ENCODE measurements around the gene SLC48A1. TPM values are rescaled to one million over a fixed set of nuclear protein-coding genes. Genes with fewer than 3 reads are reported as not detected.

Gene SLC48A1
- total and polyA plus RNA-seq, 10 of the 15 experiments (the other 5 are each of a cell fraction or from before 2014, with no cell fraction given): 1.1 to 4.9 (median 1.9) TPM

DNA sequence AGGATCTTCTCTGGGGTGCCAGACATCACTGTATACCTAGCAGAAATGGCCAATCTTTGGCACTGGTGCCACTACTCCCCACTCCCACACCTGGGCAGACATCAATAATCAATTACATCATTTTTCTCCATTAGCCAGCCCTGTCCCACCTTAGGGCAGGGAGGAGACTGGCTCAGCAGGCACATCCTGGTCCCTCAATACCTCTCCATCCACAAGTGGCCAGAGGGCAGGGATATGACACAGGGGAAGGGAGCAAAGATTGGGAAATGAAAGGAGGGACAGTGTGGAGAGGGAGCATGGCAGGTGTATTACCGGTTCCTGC lies 24.6 kb upstream of the SLC48A1 start:
- H3K9ac ChIP-seq (ENCODE audit: control insufficient read depth, insufficient read depth, low read length): no peak overlapping the region
- CTCF ChIA-PET: interaction anchor here (10.0 to 10.4 kb wide), 2 partner anchors 8 to 25 kb away, joined by 507 to 814 read pairs; partner anchors contain the start of genes RAPGEF3 and SLC48A1

More for the DNA sequence above, 24.6 kb upstream of the SLC48A1 start:
- no peak for DNase-seq (ENCODE audit: low read depth, low spot score)
- Histone ChIP-seq H3K4me2 (ENCODE audit: control insufficient read depth, insufficient read depth) (no peak overlapping the region), H3K9me3 (replicated peaks; ENCODE audit: control insufficient read depth, insufficient read depth, low read length) (no peaks in the 10 kb centered on the region), H3K27ac (ENCODE audit: control insufficient read depth, insufficient read depth) (no peak overlapping the region), H2AFZ (ENCODE audit: control insufficient read depth, low read depth, low read length) (no peak overlapping the region), H4K20me1 (ENCODE audit: control insufficient read depth, insufficient read depth) (no peaks in the 10 kb centered on the region), H3K27me3 (replicated peaks in 1 of 2; ENCODE audit: control insufficient read depth in 2 of 2, insufficient read depth in 2 of 2, low read length in 1 of 2) (no peaks in the 10 kb centered on the region), H3K4me1 (ENCODE audit: control insufficient read depth, insufficient read depth, low read length) (peaks cover 8% of the 10 kb centered on the region), H3K79me2 (ENCODE audit: control insufficient read depth, insufficient read depth, low read length) (no peaks in the 10 kb centered on the region), H3K36me3 (ENCODE audit: control insufficient read depth in 2 of 2, insufficient read depth in 2 of 2, low read length in 1 of 2) (no peaks in the 10 kb centered on the region), H3K4me3 (no peak overlapping the region)
- no peak for FAIRE-seq
- no TSS peak for BruUV-seq (replicated peaks)
- ATAC-seq: no peak
- in situ Hi-C loops (cut with MboI) (no loop called here), intact Hi-C loops (cut with micrococcal nuclease; ENCODE audit: unreplicated experiment) (no loop called here)
- ChIA-PET SMC1A (ENCODE audit: uncharacterized antibody, unreplicated experiment) (interaction anchor here (0.8 to 10.3 kb wide), 2 partner anchors 10 to 19 kb away, joined by 3 to 277 read pairs; partner anchors contain the start of gene RAPGEF3), RAD21 (ENCODE audit: unreplicated experiment) (interaction anchor here (2.2 kb wide), 1 partner anchor 18 kb away, joined by 6 read pairs; no protein-coding TSS in a partner anchor), POLR2A (no interaction called here)
- no peak for TF ChIP-seq EP300 (IDR thresholded peaks at IDR 0.05; ENCODE audit: borderline replicate concordance in 1 of 2, control insufficient read depth in 1 of 2, low read depth in 2 of 2, low read length in 2 of 2)
- no peak for TF ChIP-seq CREB1 (IDR thresholded peaks at IDR 0.05; ENCODE audit: low read depth)
- TF ChIP-seq ZNF207 (IDR thresholded peaks at IDR 0.05; ENCODE audit: borderline replicate concordance): no peak
- no peak for TF ChIP-seq TCF12 (IDR thresholded peaks at IDR 0.05; ENCODE audit: low read depth, low read length)
- no peak for TF ChIP-seq EGR1 (IDR thresholded peaks at IDR 0.05; ENCODE audit: borderline replicate concordance in 1 of 2, low read depth in 2 of 2, low read length in 2 of 2)
- TF ChIP-seq FOXK2 (IDR thresholded peaks at IDR 0.05): no peak
- no peak for TF ChIP-seq ZBTB33 (IDR thresholded peaks at IDR 0.05)
- TF ChIP-seq, protein P1, sequence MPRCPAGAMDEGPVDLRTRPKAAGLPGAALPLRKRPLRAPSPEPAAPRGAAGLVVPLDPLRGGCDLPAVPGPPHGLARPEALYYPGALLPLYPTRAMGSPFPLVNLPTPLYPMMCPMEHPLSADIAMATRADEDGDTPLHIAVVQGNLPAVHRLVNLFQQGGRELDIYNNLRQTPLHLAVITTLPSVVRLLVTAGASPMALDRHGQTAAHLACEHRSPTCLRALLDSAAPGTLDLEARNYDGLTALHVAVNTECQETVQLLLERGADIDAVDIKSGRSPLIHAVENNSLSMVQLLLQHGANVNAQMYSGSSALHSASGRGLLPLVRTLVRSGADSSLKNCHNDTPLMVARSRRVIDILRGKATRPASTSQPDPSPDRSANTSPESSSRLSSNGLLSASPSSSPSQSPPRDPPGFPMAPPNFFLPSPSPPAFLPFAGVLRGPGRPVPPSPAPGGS (IDR thresholded peaks at IDR 0.05; ENCODE audit: borderline replicate concordance, insufficient read depth, low read depth, low read length, poor library complexity, severe bottlenecking): no peak
- TF ChIP-seq MYB (IDR thresholded peaks at IDR 0.05; ENCODE audit: borderline replicate concordance, low read depth, low read length): no peak
- no peak for TF ChIP-seq PML (IDR thresholded peaks at IDR 0.05; ENCODE audit: low read length)
- TF ChIP-seq TAF1 (IDR thresholded peaks at IDR 0.05; ENCODE audit: borderline replicate concordance, low read depth, low read length): no peak
- TF ChIP-seq, protein P2, sequence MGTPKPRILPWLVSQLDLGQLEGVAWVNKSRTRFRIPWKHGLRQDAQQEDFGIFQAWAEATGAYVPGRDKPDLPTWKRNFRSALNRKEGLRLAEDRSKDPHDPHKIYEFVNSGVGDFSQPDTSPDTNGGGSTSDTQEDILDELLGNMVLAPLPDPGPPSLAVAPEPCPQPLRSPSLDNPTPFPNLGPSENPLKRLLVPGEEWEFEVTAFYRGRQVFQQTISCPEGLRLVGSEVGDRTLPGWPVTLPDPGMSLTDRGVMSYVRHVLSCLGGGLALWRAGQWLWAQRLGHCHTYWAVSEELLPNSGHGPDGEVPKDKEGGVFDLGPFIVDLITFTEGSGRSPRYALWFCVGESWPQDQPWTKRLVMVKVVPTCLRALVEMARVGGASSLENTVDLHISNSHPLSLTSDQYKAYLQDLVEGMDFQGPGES (IDR thresholded peaks at IDR 0.05): no peak
- TF ChIP-seq BHLHE40 (IDR thresholded peaks at IDR 0.05; ENCODE audit: borderline replicate concordance in 1 of 2, low read depth in 2 of 2, low read length in 1 of 2): no peak
- no peak for TF ChIP-seq HDAC6 (IDR thresholded peaks at IDR 0.05; ENCODE audit: unreplicated experiment)
- TF ChIP-seq SPI1 (IDR thresholded peaks at IDR 0.05; ENCODE audit: borderline replicate concordance, insufficient read depth, low read depth, low read length): no peak
- no peak for TF ChIP-seq CREM (IDR thresholded peaks at IDR 0.05; ENCODE audit: low read depth)
- no peak for TF ChIP-seq JUNB (IDR thresholded peaks at IDR 0.05)
- 100% methylated on average over 1 of the region's 1 CpG for WGBS (ENCODE audit: insufficient coverage, insufficient replicate concordance, low lambda C conversion rate, missing lambda C conversion rate)
